CD4-positive, alpha-beta T cell treated with Interferon alpha-2 for 1 hour (primary cell): ENCODE measurements around the gene HDAC10.
"Not testable (repeated sequence)": the region's sequence is repeated elsewhere in the genome, so short reads cannot be mapped to it uniquely, and the experiment has no call there.

Source experiments
- DNase-seq, 2 donors: peaks; one replicate each; pipeline ENCODE4 v3.0.0-alpha.2; 2020 to 2022

HDAC10 gene

DNA sequence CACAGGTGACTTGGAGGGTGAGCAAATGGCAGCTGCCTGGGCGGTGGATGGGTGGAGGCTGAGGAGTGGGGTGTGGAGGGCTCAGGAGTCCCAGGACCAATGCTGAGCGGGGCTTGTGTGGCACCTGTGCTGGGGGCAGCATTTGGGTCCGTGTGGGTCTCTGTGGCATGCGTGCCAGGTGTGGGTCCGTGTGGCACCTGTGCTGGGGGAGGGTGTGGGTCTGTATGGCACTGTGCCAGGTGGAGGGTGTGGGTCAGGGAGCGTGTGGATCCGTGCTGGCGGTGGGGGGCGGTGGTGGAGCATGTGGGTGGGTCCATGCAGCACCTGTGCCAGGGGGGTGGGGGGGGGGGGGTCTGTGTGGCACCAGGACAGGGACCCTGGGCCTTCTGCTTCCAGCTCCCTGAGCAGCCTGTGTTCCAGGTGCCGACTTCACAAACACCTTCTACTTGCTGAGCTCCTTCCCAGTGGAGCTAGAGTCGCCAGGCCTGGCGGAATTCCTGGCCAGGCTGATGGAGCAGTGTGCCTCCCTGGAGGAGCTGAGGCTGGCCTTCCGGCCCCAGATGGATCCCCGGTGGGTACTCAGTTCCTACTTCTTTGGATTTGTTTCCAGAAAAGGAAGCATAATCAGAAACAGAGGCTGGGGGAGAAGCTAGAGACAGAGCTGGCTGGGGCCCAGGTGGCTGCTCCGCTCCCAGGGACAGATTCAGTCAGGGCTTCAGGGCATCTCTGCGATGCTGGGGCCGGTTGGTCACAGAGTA is 35.6 kb downstream of the HDAC10 start:
- DNase-seq = no peak

DNA sequence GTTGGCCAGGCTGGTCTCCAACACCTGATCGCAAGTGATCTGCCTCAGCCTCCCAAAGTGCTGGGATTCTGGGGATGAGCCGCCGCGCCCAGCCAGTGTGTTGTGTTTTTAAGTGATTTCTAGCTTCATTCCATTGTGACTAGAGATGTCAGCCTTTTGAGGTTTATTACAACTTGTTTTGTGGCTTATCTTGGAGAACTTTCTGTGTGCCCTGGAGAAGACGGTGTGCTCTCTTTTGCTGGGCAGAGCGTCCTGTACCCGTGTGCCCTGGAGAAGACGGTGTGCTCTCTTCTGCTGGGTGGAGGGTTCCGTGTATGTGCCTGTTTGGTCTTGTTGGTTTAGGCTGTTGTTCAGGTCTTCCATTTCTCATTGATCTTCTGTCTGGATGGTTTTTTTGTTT is 37.8 kb downstream of the HDAC10 start:
- DNase-seq = no peak

DNA sequence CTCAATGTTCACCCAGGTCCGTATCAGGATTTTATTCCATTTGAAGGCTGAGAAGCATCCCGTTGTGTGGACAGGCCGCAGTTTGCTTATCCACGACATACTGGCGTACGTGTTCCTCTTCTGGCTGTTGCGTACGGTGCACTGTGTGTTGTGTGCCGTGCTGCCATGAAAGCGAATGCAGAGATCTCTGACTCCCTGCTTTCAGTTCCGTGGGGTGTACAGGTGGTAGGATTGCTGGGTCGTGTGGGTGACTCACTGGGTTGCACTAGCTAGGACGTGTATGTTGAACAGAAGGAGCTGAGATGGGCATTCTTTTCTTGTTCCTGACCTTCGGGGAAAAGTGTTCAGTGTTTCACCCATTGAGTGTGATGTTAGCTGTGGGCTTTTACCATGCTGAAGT is 39.9 kb downstream of the HDAC10 start:
- no peak for DNase-seq

GRCh38 chr22:50210378-50211139 is 40.5 kb downstream of the HDAC10 start:
- no peak for DNase-seq

DNA sequence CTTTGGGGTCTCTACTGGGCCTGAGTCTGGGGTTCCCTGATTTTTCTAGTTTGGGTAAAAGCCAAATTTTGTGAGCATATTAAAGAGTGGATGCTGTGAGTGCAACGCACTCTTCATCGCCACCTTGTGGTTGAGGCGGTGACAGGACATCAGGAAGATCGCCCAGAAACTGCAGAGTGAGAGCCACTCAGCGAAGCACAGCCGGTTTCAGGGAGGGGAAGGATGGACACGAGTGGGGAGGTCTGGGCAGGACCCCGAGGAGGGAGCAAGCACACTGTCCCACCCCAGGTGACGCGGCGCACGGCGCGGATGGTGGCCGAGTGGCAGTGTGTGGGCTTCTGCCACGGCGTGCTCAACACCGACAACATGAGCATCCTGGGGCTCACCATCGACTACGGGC is 41.2 kb downstream of the HDAC10 start:
- DNase-seq = peak; percentile 68 to 78

DNA sequence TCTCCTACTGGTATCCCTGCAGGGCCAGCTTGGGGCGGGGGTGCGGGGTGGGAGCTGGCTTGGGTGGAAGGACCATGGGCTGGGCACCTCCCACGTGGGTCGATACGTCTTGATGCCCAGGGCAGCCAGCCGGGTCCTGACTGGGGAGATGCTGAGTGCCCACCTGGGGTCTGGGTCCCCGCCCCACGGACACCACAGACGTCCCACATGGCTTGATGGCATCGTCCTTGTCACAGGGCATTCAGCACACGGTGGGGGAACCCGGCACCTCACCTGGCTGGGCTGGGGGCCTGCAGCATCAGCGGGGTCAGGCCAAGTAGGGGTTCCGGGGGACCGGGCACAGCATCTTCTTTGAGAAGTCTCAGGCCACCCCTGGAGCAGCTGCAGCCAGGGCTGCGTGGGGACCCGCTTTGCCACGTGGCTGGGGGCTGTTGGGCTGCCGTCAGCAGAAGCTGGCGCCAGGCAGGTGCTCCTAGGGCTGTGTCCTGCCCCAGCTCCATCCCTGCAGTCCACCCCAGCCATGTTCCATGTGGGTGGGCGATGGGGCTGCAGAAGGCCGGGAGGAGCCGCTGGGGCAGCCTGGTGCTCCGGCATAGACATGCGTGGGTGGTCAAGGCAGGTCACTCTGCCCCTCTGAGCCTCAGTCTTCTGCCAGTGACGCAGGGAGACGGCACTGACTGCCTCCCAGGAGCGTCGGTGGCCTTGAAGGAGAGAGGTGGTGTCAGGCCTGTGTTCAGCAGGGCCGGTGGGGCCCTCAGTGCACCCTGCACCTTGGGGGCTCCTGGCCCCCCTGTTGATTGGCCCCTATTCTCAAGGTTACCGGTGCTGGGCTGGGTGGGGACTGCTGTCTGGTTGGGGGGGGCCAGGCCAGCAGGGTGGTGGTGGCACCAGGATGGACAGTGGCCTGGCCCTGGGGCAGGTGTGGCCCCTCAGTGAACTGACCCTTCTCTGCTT is 41.8 kb downstream of the HDAC10 start:
- no peak for DNase-seq

DNA sequence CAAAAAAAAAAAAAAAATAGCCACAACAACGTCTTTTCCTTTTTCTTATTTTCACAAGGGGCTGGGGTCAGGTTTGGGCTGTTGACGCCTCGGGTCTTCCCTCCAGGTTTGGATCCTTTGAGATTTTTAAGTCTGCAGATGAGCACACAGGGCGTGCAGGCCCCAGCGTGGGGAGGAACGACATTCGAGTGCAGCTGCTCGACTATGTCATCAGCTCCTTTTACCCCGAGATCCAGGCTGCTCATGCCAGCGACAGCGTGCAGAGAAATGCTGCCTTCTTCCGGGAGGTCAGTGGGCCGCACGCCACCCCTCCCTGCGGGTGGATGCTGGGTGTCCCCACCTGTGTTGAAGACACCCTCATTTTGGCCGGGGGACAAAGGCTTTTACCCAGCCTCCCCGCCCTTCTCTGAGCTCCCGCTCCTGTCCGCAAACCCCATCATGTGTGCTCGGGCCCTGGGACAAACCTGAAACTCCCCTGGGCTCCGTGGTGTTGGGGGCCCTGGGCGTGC is 42.6 kb downstream of the HDAC10 start:
- DNase-seq = no peak

DNA sequence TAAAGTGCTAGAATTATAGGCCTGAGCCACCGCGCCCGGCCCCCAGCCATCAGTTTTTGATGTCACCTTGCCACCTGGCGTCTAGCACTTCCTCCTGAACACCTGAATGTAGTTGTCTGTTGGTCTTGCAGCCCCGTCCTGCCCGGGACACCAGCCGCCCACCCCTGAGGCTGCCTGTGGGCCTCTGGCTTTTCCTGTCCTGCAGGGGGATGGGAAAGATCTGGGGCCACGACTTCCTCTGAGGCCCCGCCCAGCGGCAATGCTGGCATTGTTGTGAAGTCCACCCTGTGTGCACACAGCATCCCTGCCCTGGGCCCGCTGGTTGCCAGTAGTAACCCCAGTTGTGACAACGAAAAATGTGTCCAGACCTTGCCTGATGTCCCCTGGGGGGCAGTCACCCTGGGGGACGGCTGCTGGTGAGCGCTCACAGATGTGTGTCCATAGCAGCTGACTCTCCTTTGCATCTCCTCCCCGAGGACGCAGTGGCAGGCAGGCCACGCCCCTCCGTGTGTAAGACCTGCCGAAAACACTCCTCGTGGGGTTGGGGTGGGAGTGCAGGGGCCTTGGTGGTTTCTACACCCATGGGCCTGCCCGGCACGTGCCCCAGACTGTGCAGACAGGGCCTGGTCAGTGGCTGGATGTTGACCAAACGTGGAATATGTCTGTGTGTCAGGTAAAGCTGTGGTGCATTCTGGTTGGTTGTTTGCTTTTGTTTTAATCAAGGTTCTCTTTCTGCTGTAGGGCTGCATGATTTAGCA is 43.5 kb downstream of the HDAC10 start:
- DNase-seq = no peak

- DNase-seq = no peak
Observed at GRCh38 chr22:50206599-50206998, 44.5 kb downstream of the HDAC10 start.

DNA sequence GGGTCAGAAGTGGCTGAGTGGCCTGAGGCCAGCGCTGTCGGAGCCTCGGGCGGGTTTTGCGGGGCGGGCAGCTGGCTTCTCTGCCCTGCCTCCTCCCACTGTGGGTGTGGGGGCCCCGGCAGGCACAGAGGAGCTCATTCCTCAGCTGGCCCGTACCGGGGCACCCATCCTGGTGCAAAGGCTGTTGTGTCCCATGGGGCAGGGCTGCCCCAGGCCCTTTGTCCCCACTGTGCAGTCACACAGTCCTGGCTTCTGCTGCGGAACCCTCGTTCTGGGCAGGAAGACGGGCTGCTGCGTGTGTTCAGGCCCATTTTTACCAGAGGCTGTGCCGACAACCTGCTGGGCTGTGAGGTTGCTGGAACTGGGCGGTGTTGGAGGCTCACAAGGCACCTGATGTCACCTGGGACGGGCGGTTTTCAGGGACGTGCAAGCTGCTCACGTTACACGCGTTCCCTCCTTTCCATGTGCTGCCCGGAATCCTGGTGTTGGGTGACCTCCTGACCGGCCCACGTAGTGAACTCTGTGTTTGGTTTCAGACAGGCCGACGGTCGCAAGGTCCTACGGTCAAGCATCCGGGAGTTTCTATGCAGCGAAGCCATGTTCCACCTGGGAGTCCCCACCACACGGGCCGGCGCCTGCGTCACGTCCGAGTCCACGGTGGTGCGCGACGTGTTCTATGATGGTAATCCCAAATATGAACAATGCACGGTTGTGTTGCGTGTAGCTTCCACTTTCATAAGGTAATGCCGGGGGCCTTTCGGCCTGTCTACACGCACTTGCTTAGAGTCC is 45.1 kb downstream of the HDAC10 start:
- no peak for DNase-seq

DNA sequence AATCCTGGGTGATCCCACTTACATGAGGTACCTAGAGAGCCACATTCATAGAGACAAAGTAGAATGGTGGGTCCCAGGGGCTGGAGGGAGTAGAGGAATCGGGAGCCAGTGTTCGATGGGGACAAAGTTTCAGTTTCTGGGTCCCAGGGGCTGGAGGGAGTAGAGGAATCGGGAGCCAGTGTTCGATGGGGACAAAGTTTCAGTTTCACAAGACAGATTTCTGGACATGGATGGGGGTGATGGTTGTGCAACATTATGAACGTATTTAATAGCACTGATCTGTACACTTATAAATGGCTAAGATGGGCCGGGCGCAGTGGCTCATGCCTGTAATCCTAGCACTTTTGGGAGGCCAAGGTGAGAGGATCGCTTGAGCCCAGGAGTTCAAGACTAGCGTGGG is 46.1 kb downstream of the HDAC10 start:
- not testable (repeated sequence) for DNase-seq

- DNase-seq = no peak
Observed at GRCh38 chr22:50204571-50204970, 46.5 kb downstream of the HDAC10 start.

GRCh38 chr22:50203288-50203687 is 47.8 kb downstream of the HDAC10 start:
- DNase-seq = no peak

- DNase-seq = no peak
Observed at GRCh38 chr22:50202130-50202666, 48.9 kb downstream of the HDAC10 start.

GRCh38 chr22:50201191-50202129 is 49.6 kb downstream of the HDAC10 start:
- no peak for DNase-seq

DNA sequence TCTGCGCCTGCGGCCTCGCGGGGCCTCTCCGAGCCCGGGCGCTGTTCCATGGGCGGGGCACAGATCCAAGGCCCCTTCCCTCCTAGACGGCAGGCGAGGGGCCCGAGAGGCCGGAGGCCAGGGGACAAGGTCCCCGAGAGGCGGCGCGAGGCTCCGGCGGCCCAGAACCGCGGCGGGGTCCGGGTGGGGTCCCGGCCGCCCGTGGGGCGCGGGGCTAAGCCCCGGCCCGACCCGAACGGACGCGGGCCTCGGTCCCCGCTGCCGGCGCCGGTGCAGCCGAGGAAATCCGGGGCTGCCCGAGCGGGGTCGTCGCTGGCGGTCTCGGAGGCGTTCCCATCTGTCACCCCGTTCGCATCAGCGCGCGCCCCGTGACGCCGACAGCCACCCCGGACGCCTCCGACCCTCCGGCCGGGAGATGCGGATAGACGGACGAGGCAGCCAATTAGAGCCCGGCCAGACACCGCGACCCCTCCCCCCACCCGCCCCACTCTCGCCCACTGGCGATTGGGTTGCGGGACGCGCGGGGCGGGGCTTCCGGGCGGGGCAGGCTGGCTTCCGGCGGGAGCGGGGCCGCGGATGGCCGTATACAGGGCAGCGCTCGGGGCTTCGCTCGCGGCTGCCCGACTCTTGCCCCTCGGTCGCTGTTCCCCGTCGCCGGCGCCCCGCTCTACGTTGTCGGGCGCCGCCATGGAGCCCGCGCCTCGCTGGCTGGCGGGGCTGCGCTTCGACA is 50.4 kb downstream of the HDAC10 start, which contains the start of gene SELENOO:
TSS of gene SELENOO (plus strand) at position 551 of the 730 bp plus-strand sequence. CDS start at position 577, 26 bp downstream.
- peak; percentile 90 to 94 for DNase-seq

- no peak for DNase-seq
Observed at GRCh38 chr22:50199829-50200460, 51.1 kb downstream of the HDAC10 start.

GRCh38 chr22:50199251-50199721 is 51.8 kb downstream of the HDAC10 start:
- DNase-seq = no peak
